Measurements from ENCODE around the gene PLIN3. TPM values are rescaled to one million over a fixed set of nuclear protein-coding genes. Genes with fewer than 3 reads are reported as not detected.
"Not testable (repeated sequence)": the region's sequence is repeated elsewhere in the genome, so short reads cannot be mapped to it uniquely, and the experiment has no call there.

Gene PLIN3
- total RNA-seq, 2 donors from 2014 or later: 61.3 to 76.5 TPM

DNA sequence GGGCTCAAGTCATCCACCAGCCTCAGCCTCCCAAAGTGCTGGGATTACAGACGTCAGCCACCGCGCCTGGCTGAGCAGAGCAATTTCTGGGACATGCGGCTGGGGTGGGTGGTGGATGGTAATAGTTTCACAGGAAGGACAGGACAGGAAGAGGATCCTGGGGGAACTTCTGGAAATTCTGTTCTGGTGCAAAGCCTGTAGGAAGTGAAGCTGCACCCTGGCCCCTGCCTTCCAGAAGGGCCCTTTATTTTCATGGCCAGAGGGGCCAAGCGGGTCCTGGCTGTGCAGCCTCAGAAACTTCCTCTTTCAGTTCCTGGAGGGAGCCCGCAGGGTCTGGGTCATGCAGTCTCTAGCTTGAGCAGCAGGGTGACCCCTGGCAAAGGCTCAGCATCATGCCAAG is 60.3 kb downstream of the PLIN3 start:
- no peak overlapping the region for H3K27ac ChIP-seq
- no peak for DNase-seq (ENCODE audit: low spot score)
- no peaks in the 10 kb centered on the region for H3K4me1 ChIP-seq (replicated peaks)
- no peak overlapping the region for H3K4me3 ChIP-seq
- no peaks in the 10 kb centered on the region for H3K9me3 ChIP-seq
- no peaks in the 10 kb centered on the region for H3K27me3 ChIP-seq (replicated peaks; ENCODE audit: insufficient read depth)
- no peak for TF ChIP-seq POLR2AphosphoS5 (IDR thresholded peaks at IDR 0.05)
- TF ChIP-seq, protein P1, sequence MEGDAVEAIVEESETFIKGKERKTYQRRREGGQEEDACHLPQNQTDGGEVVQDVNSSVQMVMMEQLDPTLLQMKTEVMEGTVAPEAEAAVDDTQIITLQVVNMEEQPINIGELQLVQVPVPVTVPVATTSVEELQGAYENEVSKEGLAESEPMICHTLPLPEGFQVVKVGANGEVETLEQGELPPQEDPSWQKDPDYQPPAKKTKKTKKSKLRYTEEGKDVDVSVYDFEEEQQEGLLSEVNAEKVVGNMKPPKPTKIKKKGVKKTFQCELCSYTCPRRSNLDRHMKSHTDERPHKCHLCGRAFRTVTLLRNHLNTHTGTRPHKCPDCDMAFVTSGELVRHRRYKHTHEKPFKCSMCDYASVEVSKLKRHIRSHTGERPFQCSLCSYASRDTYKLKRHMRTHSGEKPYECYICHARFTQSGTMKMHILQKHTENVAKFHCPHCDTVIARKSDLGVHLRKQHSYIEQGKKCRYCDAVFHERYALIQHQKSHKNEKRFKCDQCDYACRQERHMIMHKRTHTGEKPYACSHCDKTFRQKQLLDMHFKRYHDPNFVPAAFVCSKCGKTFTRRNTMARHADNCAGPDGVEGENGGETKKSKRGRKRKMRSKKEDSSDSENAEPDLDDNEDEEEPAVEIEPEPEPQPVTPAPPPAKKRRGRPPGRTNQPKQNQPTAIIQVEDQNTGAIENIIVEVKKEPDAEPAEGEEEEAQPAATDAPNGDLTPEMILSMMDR (IDR thresholded peaks at IDR 0.05): no peak
- no peak for TF ChIP-seq POLR2A (IDR thresholded peaks at IDR 0.05)
- H3K36me3 ChIP-seq: no peaks in the 10 kb centered on the region
- intact Hi-C loops (cut with DNase I): no loop called here
- 86% methylated on average over 6 of the region's 6 CpGs for WGBS

DNA sequence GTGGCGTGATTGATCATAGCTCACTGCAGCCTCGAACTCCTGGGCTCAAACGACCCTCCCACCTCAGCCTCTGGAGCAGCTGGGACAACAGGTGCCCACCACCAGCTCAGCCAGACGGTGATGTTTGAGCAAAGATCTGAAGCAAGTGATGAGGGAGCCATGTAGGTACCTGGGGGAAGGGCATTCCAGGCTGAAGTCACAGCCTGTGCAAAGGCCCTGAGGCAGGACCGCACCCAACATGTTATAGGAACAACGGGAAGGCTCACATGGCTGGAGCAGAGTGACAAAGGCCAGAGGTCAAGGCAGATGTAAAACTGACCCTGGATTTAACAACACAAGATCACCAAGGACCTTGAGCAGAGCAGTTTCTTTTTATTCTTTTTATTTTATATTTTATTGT is 61.1 kb downstream of the PLIN3 start:
- no peak for DNase-seq (ENCODE audit: low spot score)
- 78% methylated on average over 6 of the region's 6 CpGs for WGBS
- H3K27me3 ChIP-seq (replicated peaks; ENCODE audit: insufficient read depth): no peaks in the 10 kb centered on the region
- no peak overlapping the region for H3K27ac ChIP-seq
- no peak overlapping the region for H3K4me3 ChIP-seq
- H3K36me3 ChIP-seq: no peaks in the 10 kb centered on the region
- TF ChIP-seq POLR2AphosphoS5 (IDR thresholded peaks at IDR 0.05) (no peak), POLR2A (IDR thresholded peaks at IDR 0.05) (no peak)
- TF ChIP-seq, protein P1 (IDR thresholded peaks at IDR 0.05): no peak
- intact Hi-C loops (cut with DNase I): no loop called here
- H3K4me1 ChIP-seq (replicated peaks): no peaks in the 10 kb centered on the region
- no peaks in the 10 kb centered on the region for H3K9me3 ChIP-seq

DNA sequence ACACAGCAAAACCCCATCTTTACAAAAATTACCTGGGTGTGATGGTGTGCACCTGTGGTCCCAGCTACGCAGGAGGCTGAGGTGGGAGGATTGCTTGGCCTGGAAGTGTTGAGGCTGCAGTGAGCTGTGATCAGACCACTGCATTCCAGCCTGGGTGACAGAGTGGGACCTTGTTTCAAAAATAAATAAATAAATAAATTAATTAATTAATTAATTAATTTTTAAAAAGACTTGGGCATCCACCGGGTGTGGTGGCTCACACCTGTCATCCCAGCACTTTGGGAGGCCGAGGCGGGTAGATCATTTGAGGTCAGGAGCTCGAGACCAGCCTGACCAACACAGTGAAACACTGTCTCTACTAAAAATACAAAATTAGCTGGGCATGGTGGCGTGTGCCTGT is 62.3 kb downstream of the PLIN3 start:
- H3K4me3 ChIP-seq; H3K9me3 ChIP-seq; H3K27ac ChIP-seq; H3K27me3 ChIP-seq (replicated peaks; ENCODE audit: insufficient read depth); H3K4me1 ChIP-seq (replicated peaks); intact Hi-C loops (cut with DNase I); H3K36me3 ChIP-seq; DNase-seq (ENCODE audit: low spot score): not testable (repeated sequence)
- WGBS: 97% methylated on average over 6 of the region's 6 CpGs

DNA sequence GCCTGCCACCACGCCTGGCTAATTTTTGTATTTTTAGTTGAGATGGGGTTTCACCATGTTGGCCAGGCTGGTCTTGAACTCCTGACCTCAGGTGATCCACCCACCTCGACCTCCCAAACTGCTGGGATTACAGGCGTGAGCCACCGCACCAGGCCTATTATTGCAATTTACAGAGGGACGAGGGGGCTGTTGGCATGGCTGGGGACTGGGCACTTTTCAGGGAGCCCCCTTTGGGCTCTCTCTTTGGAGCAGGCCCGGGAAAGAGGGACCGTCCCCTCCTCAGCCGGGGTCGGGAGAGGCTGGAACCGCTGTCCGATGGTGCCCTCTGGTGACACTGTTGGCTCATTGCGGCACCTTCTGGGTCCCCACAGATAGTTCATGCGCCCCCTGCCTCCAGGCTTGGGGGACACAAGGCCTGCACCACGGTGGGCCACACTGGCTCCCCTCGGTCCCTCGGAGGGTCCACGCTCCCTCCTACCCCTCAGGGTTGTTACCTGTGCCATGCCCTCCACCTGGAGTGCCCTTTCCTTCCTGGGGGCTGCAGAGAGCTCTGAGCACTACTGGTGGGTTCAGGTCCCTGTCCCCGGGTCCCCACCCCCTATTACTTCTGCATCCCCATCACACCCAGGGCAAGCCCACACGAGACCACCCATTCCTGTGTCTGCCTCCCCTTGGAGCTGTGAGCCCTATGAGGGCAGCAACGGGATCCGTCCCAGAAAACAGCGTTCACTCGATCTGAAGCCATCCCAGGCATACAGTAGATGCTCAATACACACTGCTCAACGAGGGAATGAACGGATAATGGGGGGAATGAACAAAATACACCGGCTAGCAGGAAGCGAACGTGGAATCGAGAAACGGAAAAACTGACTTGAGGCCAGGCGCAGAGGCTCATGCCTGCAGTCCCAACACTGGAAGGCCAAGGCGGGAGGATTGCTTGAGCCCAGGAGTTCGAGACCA is 63.5 kb downstream of the PLIN3 start:
- intact Hi-C loops (cut with DNase I): no loop called here
- Histone ChIP-seq H3K4me1 (replicated peaks) (no peaks in the 10 kb centered on the region), H3K27me3 (replicated peaks; ENCODE audit: insufficient read depth) (no peaks in the 10 kb centered on the region), H3K27ac (no peak overlapping the region), H3K4me3 (no peak overlapping the region), H3K36me3 (no peaks in the 10 kb centered on the region), H3K9me3 (no peaks in the 10 kb centered on the region)
- peak; percentile 58 for DNase-seq (ENCODE audit: low spot score)
- TF ChIP-seq, protein P1 (IDR thresholded peaks at IDR 0.05): peak; percentile 28 to 86 (median 74)
- TF ChIP-seq POLR2AphosphoS5 (IDR thresholded peaks at IDR 0.05): no peak
- 49% methylated on average over 31 of the region's 33 CpGs for WGBS

DNA sequence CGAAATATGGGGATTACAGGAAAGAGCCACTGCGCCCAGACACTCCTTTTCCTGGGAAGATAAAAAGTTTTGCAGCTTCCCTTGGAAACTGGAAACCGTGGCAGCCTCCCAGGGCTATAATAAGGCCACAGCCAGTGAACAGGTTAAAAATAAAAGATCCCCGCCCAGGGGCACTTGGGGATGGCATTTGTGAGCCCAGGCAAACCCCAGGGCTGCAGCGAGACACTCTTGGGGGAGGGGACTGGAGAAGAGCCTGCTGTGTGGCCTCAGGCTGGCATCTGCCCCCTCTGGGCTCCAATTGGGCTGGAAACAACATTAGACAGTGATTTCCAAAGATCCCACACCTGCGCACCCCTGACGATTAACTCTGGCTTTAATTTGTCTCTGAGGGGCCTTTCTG is 64.8 kb downstream of the PLIN3 start:
- TF ChIP-seq POLR2AphosphoS5 (IDR thresholded peaks at IDR 0.05) (no peak), POLR2A (IDR thresholded peaks at IDR 0.05) (no peak)
- TF ChIP-seq, protein P1 (IDR thresholded peaks at IDR 0.05): no peak
- WGBS: 71% methylated on average over 7 of the region's 7 CpGs

More for the DNA sequence above, 64.8 kb downstream of the PLIN3 start:
- Histone ChIP-seq H3K9me3 (no peaks in the 10 kb centered on the region), H3K4me3 (no peak overlapping the region), H3K27ac (no peak overlapping the region), H3K36me3 (no peaks in the 10 kb centered on the region), H3K27me3 (replicated peaks; ENCODE audit: insufficient read depth) (no peaks in the 10 kb centered on the region), H3K4me1 (replicated peaks) (no peaks in the 10 kb centered on the region)
- intact Hi-C loops (cut with DNase I): no loop called here
- no peak for DNase-seq (ENCODE audit: low spot score)

Data from prostate gland (tissue), 2 donors.